Ovary (tissue), 9 donors: Measurements from ENCODE around the gene STAG3. TPM values are rescaled to one million over a fixed set of nuclear protein-coding genes. Genes with fewer than 3 reads are reported as not detected.

ENCODE experiments used
- DNase-seq, 5 donors: peaks; one replicate each; pipeline ENCODE4 v3.0.0-alpha.2; 2019 to 2020
- H3K27ac ChIP-seq, 2 donors: fragments of 200-600 bp; one replicate each; pipeline versions ENCODE4 v1.5.1 to v1.8.0; 2019 to 2022
- H3K27me3 ChIP-seq: fragments of 200-600 bp; one replicate; pipeline ENCODE4 v1.8.0; 2022
- H3K36me3 ChIP-seq: fragments of 200-600 bp; sonication (generic); one replicate; pipeline ENCODE4 v1.5.1; 2019
- H3K4me1 ChIP-seq: one replicate; pipeline ENCODE4 v1.8.1; 2013; ENCODE audit warnings: mild to moderate bottlenecking, moderate library complexity; ENCODE audit not compliant: insufficient read depth
- H3K4me3 ChIP-seq: fragments of 200-600 bp; sonication (generic); one replicate; pipeline ENCODE4 v1.5.1; 2017
- H3K9me3 ChIP-seq, 2 donors: fragments of 200-600 bp in 1 of 2; sonication (generic) in 1 of 2; one replicate each; pipeline versions ENCODE4 v1.5.1 to v1.8.1; 2013 to 2019; ENCODE audit warnings: mild to moderate bottlenecking in 1 of 2, moderate library complexity in 1 of 2
- CTCF ChIP-seq, 3 donors: fragments of 450-650 bp in 2 of 3; fragments of 200-600 bp in 1 of 3; IDR thresholded peaks; one replicate each; pipeline versions ENCODE4 v1.5.1 to v1.8.0; 2016 to 2022; ENCODE audit warnings: antibody characterized with exemption in 3 of 3, mild to moderate bottlenecking in 1 of 3
- EP300 ChIP-seq: sonication (generic); formaldehyde crosslinking; IDR thresholded peaks from one replicate; pipeline ENCODE4 v1.6.1; 2017; ENCODE audit warnings: antibody characterized with exemption
- POLR2A ChIP-seq: fragments of 450-650 bp; IDR thresholded peaks from one replicate; pipeline ENCODE4 v1.6.1; 2017; ENCODE audit warnings: antibody characterized with exemption, mild to moderate bottlenecking, moderate library complexity
- WGBS, 3 donors: extraction: QIAGEN DNeasy Blood & Tissue Kit in 1 of 3; methylation state at CpG; one replicate each; pipeline versions ENCODE4 v1.1.5 to v1.1.7; 2013 to 2017; 5-methylcytosine and 5-hydroxymethylcytosine counted together
- intact Hi-C, 4 donors: fragments of 100-400 bp; cut with DNase I; formaldehyde crosslinking; loops; one replicate each; pipeline versions ENCODE4 v1.11.0 to v1.15.1; 2022 to 2023
- polyA plus RNA-seq, 2 donors: library from polyadenylated mRNA; stranded (reverse); fragments of 200-250 nt in 1 of 2; fragments of 350-450 nt in 1 of 2; fragmentation: Illumina TruSeq in 1 of 2; extraction: RNeasy Lipid Tissue Mini Kit (QIAGEN cat#74804) in 1 of 2; gene quantifications; one replicate each; pipeline ENCODE4 v1.2.3, GENCODE V29; 2013 to 2014
- total RNA-seq, 7 donors: library from RNA; depleted of rRNA in 2 of 7; stranded (reverse); fragments of >200 nt in 2 of 7; fragmentation: NEBNext Ultra II Directional in 3 of 7; extraction: Animal tissue kit (Norgen Biotek cat#: 25700) in 3 of 7; gene quantifications; one replicate each; pipeline versions ENCODE4 v1.1.0 to v1.2.4, GENCODE V29; 2016 to 2023
- donor health status: DM: no; HTN: no; CAD: no; lungs with moderate emphysema.
- donor health status: DM: no; HTN: no; CAD: no.
- donor health status: Bipolar disorder and iron deficiency.
- donor health status: DM: yes; HTN: yes; CAD: no.
- donor health status: DM: no; HTN: no; CAD: no.
- donor health status: DM: yes; HTN: yes; CAD: no.

Gene STAG3
- total and polyA plus RNA-seq, 9 donors, result 0.66 to 3.2 (median 1.9) TPM

- peak in 1 of 5 donors; percentile 28 for DNase-seq
- Histone ChIP-seq H3K4me1 (peaks cover 6% of the 10 kb centered on the region), H3K4me3 (no peak overlapping the region), H3K36me3 (no peaks in the 10 kb centered on the region), H3K27me3 (no peaks in the 10 kb centered on the region), H3K9me3 (no peaks in the 10 kb centered on the region), H3K27ac (no peak overlapping the region)
- intact Hi-C loops, result no loop called here
- 68 to 80% (median 72%) methylated on average over 6 of the region's 6 CpGs for WGBS, 3 donors
- no peak for TF ChIP-seq EP300
- TF ChIP-seq POLR2A, result no peak
- TF ChIP-seq CTCF (IDR thresholded peaks at IDR 0.05), result no peak
These were observed 14.6 kb upstream of the STAG3 start for GRCh38 chr7:100163006-100163531.

GRCh38 chr7:100163871-100164270 lies 13.8 kb upstream of the STAG3 start:
- intact Hi-C loops, result no loop called here
- WGBS, 3 donors, result 92 to 96% (median 96%) methylated on average over 5 of the region's 5 CpGs

GRCh38 chr7:100166317-100166940 lies 11.3 kb upstream of the STAG3 start:
- Histone ChIP-seq H3K4me3 (no peak overlapping the region), H3K9me3 (no peaks in the 10 kb centered on the region), H3K36me3 (no peaks in the 10 kb centered on the region), H3K4me1 (peaks cover 6% of the 10 kb centered on the region), H3K27ac (no peak overlapping the region), H3K27me3 (no peaks in the 10 kb centered on the region)
- intact Hi-C loops, result no loop called here
- TF ChIP-seq CTCF (IDR thresholded peaks at IDR 0.05), result no peak
- no peak for TF ChIP-seq POLR2A
- TF ChIP-seq EP300, result no peak
- WGBS, 3 donors, result 88 to 93% (median 90%) methylated on average over 16 of the region's 16 CpGs
- DNase-seq, result peak in 1 of 5 donors; percentile 33

More at GRCh38 chr7:100163871-100164270, 13.8 kb upstream of the STAG3 start:
- DNase-seq, result no peak
- Histone ChIP-seq H3K9me3 (no peaks in the 10 kb centered on the region), H3K4me1 (peaks cover 6% of the 10 kb centered on the region), H3K27me3 (no peaks in the 10 kb centered on the region), H3K36me3 (no peaks in the 10 kb centered on the region), H3K27ac (no peak overlapping the region), H3K4me3 (no peak overlapping the region)
- no peak for TF ChIP-seq POLR2A
- TF ChIP-seq CTCF (IDR thresholded peaks at IDR 0.05), result no peak
- no peak for TF ChIP-seq EP300

- TF ChIP-seq EP300 (no peak), CTCF (IDR thresholded peaks at IDR 0.05) (no peak), POLR2A (no peak)
- Histone ChIP-seq H3K27ac (no peak overlapping the region), H3K27me3 (no peaks in the 10 kb centered on the region), H3K4me1 (peaks cover 6% of the 10 kb centered on the region), H3K9me3 (no peaks in the 10 kb centered on the region), H3K36me3 (no peaks in the 10 kb centered on the region), H3K4me3 (no peak overlapping the region)
- DNase-seq, result peak in 1 of 5 donors; percentile 10
- intact Hi-C loops, result no loop called here
- whole genome bisulfite sequencing, 3 donors, result 51 to 56% (median 55%) methylated on average over 14 of the region's 14 CpGs
These were observed 10.5 kb upstream of the STAG3 start for GRCh38 chr7:100166970-100167911.
